CD4-positive, alpha-beta T cell (primary cell): ENCODE data around the gene CEP170B. TPM values are rescaled to one million over a fixed set of nuclear protein-coding genes. Genes with fewer than 3 reads are reported as not detected.

Experiments
- ATAC-seq: fragments of 200-7000 bp; cut with Tn5 transposase; one replicate; pipeline ENCODE4 v1.10.0; 2022; ENCODE audit warnings: mild to moderate bottlenecking; ENCODE audit not compliant: poor library complexity
- CTCF ChIA-PET: fragments of 350-600 bp; sonication (Branson Sonifier 250); formaldehyde crosslinking; loops from one replicate; lab custom pipeline; 2021; ENCODE audit warnings: antibody characterized with exemption, inconsistent platforms; lab: Charles Lee
- POLR2A ChIA-PET: fragments of 350-600 bp; sonication (Branson Sonifier 250); formaldehyde crosslinking; loops from one replicate; lab custom pipeline; 2021; ENCODE audit warnings: antibody characterized with exemption, inconsistent platforms; lab: Charles Lee
- DNase-seq, 14 experiments: peaks; one replicate each; pipeline ENCODE4 v3.0.0-alpha.2; 2013 to 2020; ENCODE audit warnings: mixed read lengths in 2 of 14
- H3K27ac ChIP-seq, 2 donors: one replicate each; pipeline versions ENCODE4 v1.5.1 to v1.7.0; 2013; ENCODE audit warnings: low read length in 2 of 2, low read depth in 1 of 2, mild to moderate bottlenecking in 1 of 2
- H3K27me3 ChIP-seq, 2 experiments: 1 replicate in 1 of 2; 2 replicates in 1 of 2; pipeline versions ENCODE4 v1.6.1 to v1.7.0; 2013; ENCODE audit warnings: low read length in 2 of 2, control low read depth in 1 of 2, mild to moderate bottlenecking in 1 of 2, moderate library complexity in 1 of 2; ENCODE audit not compliant: insufficient read depth in 2 of 2, control insufficient read depth in 1 of 2
- H3K36me3 ChIP-seq: one replicate; pipeline ENCODE4 v1.6.1; 2013; ENCODE audit warnings: low read length, control low read depth; ENCODE audit not compliant: insufficient read depth
- H3K4me1 ChIP-seq: one replicate; pipeline ENCODE4 v1.6.1; 2013; ENCODE audit warnings: low read length, control low read depth; ENCODE audit not compliant: insufficient read depth
- H3K4me3 ChIP-seq: one replicate; pipeline ENCODE4 v1.5.1; 2013; ENCODE audit warnings: mild to moderate bottlenecking, low read length, moderate library complexity
- H3K9me3 ChIP-seq, 2 experiments: 1 replicate in 1 of 2; 2 replicates in 1 of 2; pipeline versions ENCODE4 v1.6.1 to v1.7.0; 2013; ENCODE audit warnings: low read length in 2 of 2, mild to moderate bottlenecking in 2 of 2, control low read depth in 1 of 2, moderate library complexity in 1 of 2; ENCODE audit not compliant: control insufficient read depth in 1 of 2, insufficient read depth in 1 of 2
- H3K27ac Mint-ChIP-seq: one replicate; pipeline ENCODE4 v1.8.0; 2020; ENCODE audit warnings: mixed read lengths
- H3K27me3 Mint-ChIP-seq: one replicate; pipeline ENCODE4 v1.8.0; 2021; ENCODE audit warnings: mixed read lengths
- H3K36me3 Mint-ChIP-seq: one replicate; pipeline ENCODE4 v1.8.0; 2021; ENCODE audit warnings: low read depth, mixed read lengths
- H3K4me1 Mint-ChIP-seq: one replicate; pipeline ENCODE4 v1.8.0; 2021; ENCODE audit warnings: low read depth, mixed read lengths
- H3K4me3 Mint-ChIP-seq: one replicate; pipeline ENCODE4 v1.8.0; 2020; ENCODE audit warnings: mild to moderate bottlenecking, mixed read lengths
- H3K9me3 Mint-ChIP-seq: one replicate; pipeline ENCODE4 v1.8.0; 2020; ENCODE audit warnings: mixed read lengths
- intact Hi-C, 2 experiments: fragments of 100-400 bp; cut with DNase I in 1 of 2; cut with micrococcal nuclease in 1 of 2; formaldehyde crosslinking; loops; one replicate each; pipeline versions ENCODE4 v1.15.1 to v1.9.0; 2023 to 2025; cut with DNase I, micrococcal nuclease
- total RNA-seq, 174 experiments: library from RNA in 2 of 174; stranded (reverse) in 2 of 174; gene quantifications; one replicate each; pipeline ENCODE4 v1.2.3 and lab custom pipeline; 2021 to 2026
- TF ChIP-seq, protein P1 (sequence below): fragments of 200-600 bp; IDR thresholded peaks from one replicate; pipeline ENCODE4 v1.8.0; 2022; ENCODE audit warnings: antibody characterized with exemption, mild to moderate bottlenecking

Gene CEP170B
- total RNA-seq, 2 experiments from 2014 or later, result 4.4 to 4.7 TPM

DNA sequence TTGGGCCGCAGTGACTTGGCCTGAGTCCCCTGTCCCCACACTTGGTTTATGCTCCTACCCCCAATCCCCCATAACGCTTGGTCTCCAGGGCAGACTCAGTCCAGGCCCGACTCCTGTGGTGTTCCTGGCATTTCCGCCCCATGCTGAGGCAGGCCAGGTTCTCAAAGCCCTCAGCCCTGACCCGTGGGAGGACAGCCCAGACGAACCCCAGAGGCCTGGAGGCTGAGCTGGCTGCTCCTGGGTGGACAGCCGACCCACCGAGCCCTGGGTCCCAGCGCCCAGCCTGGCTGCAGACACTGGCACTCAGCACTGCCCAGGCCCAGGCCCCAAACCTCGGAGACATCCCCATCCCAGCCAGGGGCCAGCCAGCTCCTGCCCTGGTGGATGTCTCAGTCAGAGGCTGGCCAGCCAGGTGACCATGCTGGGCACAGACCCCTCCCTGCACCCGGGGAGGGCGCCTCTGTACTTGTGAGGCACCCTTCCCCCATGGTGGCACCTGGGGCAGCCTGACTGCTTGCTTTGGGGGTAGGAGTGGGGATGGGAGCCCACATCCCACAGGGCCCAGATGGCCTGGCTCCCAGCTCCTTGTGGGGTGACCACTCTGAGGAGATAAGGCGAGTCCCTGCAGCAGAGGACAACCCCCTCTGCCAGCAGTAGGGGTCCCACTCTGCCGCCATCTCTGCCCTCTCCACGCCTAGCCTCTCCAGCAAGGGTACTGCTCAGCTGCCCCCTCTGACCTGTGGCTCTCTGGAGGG is 61.0 kb downstream of the CEP170B start:
- Histone ChIP-seq H3K9me3 (peaks cover 0 to 18% of the 10 kb centered on the region in 2 experiments), H3K27ac (no peak overlapping the region), H3K27me3 (peaks cover 0 to 7% of the 10 kb centered on the region in 2 experiments), H3K36me3 (no peaks in the 10 kb centered on the region), H3K4me1 (peaks cover 6% of the 10 kb centered on the region), H3K4me3 (peak overlapping the region; percentile 10)
- TF ChIP-seq, protein P1, sequence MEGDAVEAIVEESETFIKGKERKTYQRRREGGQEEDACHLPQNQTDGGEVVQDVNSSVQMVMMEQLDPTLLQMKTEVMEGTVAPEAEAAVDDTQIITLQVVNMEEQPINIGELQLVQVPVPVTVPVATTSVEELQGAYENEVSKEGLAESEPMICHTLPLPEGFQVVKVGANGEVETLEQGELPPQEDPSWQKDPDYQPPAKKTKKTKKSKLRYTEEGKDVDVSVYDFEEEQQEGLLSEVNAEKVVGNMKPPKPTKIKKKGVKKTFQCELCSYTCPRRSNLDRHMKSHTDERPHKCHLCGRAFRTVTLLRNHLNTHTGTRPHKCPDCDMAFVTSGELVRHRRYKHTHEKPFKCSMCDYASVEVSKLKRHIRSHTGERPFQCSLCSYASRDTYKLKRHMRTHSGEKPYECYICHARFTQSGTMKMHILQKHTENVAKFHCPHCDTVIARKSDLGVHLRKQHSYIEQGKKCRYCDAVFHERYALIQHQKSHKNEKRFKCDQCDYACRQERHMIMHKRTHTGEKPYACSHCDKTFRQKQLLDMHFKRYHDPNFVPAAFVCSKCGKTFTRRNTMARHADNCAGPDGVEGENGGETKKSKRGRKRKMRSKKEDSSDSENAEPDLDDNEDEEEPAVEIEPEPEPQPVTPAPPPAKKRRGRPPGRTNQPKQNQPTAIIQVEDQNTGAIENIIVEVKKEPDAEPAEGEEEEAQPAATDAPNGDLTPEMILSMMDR, result no peak
- DNase-seq (peak in 1 of 14 experiments; percentile 13), ATAC-seq (no peak)
- H3K4me3 Mint-ChIP-seq, result no peak overlapping the region
- intact Hi-C loops, result no loop called here
- no peaks in the 10 kb centered on the region for H3K36me3 Mint-ChIP-seq
- POLR2A ChIA-PET, result no interaction called here
- CTCF ChIA-PET, result no interaction called here
- H3K27me3 Mint-ChIP-seq, result peaks cover 6% of the 10 kb centered on the region
- H3K4me1 Mint-ChIP-seq, result no peaks in the 10 kb centered on the region
- no peaks in the 10 kb centered on the region for H3K9me3 Mint-ChIP-seq
- no peak overlapping the region for H3K27ac Mint-ChIP-seq

DNA sequence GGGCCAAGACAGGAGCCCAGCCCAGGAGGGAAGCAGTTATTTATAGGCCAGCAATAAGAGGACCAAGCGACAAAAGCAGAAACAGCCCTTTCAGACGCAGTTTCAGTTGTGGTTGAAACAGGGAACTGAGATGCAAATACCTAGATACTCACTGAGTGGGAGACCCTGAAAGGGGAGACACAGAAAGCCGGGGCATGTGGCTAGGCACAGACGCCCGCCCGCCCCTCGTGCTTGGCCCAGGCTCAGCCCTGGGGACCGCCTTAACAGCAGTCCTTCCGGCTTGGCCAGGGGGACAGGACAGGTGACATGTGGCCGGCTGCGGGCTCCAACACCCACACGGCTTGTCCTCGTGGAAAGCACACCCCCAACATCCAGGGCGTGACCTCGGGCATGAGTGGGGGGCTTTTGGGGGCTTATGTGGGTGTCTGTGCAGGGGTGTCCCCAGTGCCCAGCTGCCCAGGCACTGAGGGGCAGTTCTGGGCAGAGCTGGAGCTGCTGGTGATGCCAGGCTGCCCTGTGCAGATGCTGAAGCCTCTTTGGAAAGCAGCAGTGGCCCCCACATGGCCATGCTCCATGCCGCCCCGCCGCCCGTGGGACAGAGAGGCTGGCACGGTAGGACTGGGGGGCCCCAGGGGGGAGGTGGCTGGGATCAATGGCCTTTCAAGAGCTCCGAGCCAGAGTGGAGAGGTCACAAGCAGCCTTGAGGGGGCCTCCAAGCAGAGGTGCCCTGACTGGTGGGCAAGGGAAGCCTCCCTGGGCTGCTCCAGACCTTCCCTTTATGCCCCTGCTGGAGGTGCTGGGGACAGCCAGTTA is 61.8 kb downstream of the CEP170B start:
- peaks cover 6% of the 10 kb centered on the region for H3K4me1 ChIP-seq
- DNase-seq, result peak in 3 of 14 experiments; percentile 17 to 29 (median 28)
- Mint-ChIP-seq H3K4me1 (no peaks in the 10 kb centered on the region), H3K27ac (no peak overlapping the region), H3K4me3 (no peak overlapping the region), H3K27me3 (no peaks in the 10 kb centered on the region), H3K9me3 (no peaks in the 10 kb centered on the region), H3K36me3 (no peaks in the 10 kb centered on the region)
- H3K4me3 ChIP-seq, result no peak overlapping the region
- ChIA-PET CTCF (no interaction called here), POLR2A (no interaction called here)
- peaks cover 0 to 18% of the 10 kb centered on the region in 2 experiments for H3K9me3 ChIP-seq
- TF ChIP-seq, protein P1, result no peak
- no peak for ATAC-seq
- H3K27me3 ChIP-seq, result peaks cover 0 to 7% of the 10 kb centered on the region in 2 experiments
- H3K36me3 ChIP-seq, result no peaks in the 10 kb centered on the region
- intact Hi-C loops, result no loop called here
- no peak overlapping the region for H3K27ac ChIP-seq

DNA sequence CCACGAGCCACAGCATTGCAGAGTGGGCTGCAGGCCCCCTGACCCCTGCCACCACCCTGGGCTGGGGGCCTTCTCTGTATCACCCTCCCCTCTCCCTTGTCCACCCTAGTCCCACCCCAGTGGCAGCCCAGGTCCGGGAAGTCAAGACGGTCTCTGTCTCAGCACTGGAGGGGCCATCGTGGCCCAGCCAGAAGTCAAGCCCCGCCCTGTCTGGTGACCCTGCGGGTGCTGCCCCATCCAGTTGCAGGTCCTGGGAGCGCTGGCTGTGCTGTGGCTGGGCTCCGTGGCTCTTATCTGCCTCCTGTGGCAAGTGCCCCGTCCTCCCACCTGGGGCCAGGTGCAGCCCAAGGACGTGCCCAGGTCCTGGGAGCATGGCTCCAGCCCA is 62.4 kb downstream of the CEP170B start:
- Histone ChIP-seq H3K4me1 (peaks cover 6% of the 10 kb centered on the region), H3K27me3 (peaks cover 0 to 7% of the 10 kb centered on the region in 2 experiments), H3K9me3 (peaks cover 0 to 18% of the 10 kb centered on the region in 2 experiments), H3K27ac (no peak overlapping the region), H3K36me3 (no peaks in the 10 kb centered on the region), H3K4me3 (no peak overlapping the region)
- intact Hi-C loops, result no loop called here
- H3K27me3 Mint-ChIP-seq, result no peaks in the 10 kb centered on the region
- H3K9me3 Mint-ChIP-seq, result no peaks in the 10 kb centered on the region
- no peaks in the 10 kb centered on the region for H3K4me1 Mint-ChIP-seq
- TF ChIP-seq, protein P1, result no peak
- DNase-seq, result peak in 1 of 14 experiments; percentile 14
- H3K4me3 Mint-ChIP-seq, result no peak overlapping the region
- CTCF ChIA-PET, result no interaction called here
- POLR2A ChIA-PET, result no interaction called here
- H3K36me3 Mint-ChIP-seq, result no peaks in the 10 kb centered on the region
- no peak overlapping the region for H3K27ac Mint-ChIP-seq
- ATAC-seq, result no peak
